ENCODE data around the gene HDAC4.

DNA sequence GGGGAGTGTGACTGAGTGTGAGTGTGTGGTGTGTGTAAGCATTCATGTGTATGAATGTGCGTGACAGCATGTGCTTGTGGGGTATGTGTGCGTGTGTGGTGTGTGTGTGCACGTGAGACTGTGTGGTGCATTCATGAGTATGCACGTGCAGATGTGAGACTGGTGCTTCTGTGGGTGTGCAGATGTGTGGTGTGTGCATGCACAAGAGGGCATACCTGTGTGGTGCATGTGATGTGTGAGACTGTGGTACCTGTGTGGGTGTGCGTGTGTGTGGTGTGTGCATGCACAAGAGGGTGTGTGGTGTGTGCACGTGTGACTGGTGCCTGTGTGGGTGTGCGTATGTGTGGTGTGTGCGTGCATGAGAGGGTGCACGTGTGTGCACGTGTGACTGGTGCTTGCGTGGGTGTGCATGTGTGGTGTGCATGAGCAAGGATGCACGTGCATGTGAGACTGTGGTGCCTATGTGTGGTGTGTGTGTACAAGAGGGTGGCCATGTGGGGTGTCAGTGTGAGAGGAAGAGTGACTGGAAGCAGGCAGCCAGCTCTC is 339.6 kb downstream of the HDAC4 start:
- TF ChIP-seq, protein P1, sequence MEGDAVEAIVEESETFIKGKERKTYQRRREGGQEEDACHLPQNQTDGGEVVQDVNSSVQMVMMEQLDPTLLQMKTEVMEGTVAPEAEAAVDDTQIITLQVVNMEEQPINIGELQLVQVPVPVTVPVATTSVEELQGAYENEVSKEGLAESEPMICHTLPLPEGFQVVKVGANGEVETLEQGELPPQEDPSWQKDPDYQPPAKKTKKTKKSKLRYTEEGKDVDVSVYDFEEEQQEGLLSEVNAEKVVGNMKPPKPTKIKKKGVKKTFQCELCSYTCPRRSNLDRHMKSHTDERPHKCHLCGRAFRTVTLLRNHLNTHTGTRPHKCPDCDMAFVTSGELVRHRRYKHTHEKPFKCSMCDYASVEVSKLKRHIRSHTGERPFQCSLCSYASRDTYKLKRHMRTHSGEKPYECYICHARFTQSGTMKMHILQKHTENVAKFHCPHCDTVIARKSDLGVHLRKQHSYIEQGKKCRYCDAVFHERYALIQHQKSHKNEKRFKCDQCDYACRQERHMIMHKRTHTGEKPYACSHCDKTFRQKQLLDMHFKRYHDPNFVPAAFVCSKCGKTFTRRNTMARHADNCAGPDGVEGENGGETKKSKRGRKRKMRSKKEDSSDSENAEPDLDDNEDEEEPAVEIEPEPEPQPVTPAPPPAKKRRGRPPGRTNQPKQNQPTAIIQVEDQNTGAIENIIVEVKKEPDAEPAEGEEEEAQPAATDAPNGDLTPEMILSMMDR (IDR thresholded peaks at IDR 0.05; ENCODE audit: insufficient read depth, low read length) = no peak
- TF ChIP-seq GABPA (IDR thresholded peaks at IDR 0.05; ENCODE audit: low read depth) = no peak

All from HL-60 (cell line).